A673 (cell line): ENCODE results near the gene SEBOX.

Experiments
- CTCF ChIP-seq: fragments of 300-800, 200-600 bp; sonication (generic); conservative IDR thresholded peaks from 2 replicates; pipeline ENCODE4 v1.5.1; 2017; ENCODE audit warnings: low read depth, mild to moderate bottlenecking, antibody characterized with exemption, low read length, moderate library complexity, mixed read lengths
- EZH2 ChIP-seq: fragments of 200-600 bp; sonication (generic); IDR thresholded peaks from 2 replicates; pipeline ENCODE4 v1.6.1; 2017; ENCODE audit warnings: borderline replicate concordance, low read depth, mild to moderate bottlenecking, mixed read lengths, antibody characterized with exemption, low read length; ENCODE audit not compliant: poor library complexity, severe bottlenecking

- no peak for TF ChIP-seq EZH2
- TF ChIP-seq CTCF = no peak
Measured at GRCh38 chr17:28347261-28347891, 17.6 kb downstream of the SEBOX start.
